ENCODE data around the gene RANBP9.

RANBP9 gene

DNA sequence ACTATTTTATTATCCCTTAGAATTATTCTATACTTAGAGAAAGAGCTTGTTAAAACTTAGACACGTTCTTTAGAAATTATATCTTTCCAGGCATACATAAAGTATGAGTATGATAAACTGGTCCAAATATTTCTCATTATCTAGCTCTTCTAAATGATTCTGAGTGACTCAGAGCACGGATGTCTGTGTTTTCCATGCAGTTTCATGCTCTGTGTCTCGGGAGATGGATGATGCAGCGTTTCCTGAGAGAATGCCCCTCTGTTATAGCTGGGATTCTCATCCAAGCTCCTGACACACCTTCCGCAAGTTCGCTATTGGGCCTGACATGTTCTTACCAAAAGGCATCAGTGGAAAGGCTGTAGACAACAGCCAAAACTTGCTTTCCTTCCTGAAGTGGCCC is 117.9 kb downstream of the RANBP9 start:
- no peak for DNase-seq (ENCODE audit: low spot score)

DNA sequence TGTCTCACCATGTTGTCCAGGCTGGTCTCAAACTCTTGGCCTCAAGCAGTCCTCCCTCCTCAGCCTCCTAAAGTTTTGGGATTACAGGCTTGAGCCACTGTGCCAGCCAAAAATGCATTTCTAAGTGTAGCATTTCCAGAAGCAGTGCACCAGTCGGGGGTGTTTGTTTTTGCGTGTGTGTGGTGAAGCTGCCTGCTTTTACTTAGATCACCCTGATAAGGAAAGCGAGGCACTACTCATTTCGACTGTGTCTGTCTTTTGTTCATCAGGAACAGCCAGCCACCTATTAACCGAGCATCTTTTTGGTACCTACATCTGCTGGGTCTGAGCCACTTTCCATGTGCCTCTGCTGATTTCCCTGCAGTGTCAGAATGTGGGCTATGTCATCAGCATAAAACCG is 118.5 kb downstream of the RANBP9 start:
- DNase-seq (ENCODE audit: low spot score), result no peak

DNA sequence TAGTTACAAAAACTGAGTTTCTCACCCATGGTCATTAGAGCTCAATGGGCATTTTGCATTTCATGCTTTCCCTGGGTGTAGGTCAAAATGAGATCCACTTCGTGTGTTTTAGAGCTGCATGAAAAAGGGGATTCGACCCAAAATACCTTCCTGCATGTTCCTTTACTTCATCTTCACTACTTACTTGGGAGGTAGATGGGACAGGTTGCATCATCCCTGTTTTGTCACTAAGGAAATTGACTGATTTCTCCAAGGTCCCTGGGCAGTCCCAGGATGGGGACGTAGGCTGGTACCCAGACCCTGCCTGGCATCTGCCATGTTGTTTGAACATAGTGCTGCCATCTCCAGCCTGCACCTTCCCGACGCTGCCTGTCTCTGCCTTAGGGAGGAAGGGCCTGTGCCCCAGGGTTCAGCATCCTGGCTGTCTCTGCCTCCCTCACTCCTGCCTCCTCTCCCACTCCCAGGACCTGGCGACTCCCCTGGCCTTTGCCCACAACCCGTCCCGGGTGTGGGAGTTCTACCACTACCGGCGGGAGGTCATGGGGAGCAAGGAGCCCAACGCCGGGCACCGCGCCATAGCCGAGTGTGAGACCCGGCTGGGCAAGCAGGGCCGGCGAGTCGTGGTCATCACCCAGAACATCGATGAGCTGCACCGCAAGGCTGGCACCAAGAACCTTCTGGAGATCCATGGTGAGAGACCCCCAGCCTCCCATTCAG is 120.3 kb downstream of the RANBP9 start:
- no peak for DNase-seq (ENCODE audit: low spot score)

- no peak for DNase-seq (ENCODE audit: low spot score)
Measured at GRCh38 chr6:13590574-13591153, 121.0 kb downstream of the RANBP9 start.

- DNase-seq (ENCODE audit: low spot score), result no peak
Measured at GRCh38 chr6:13589801-13590200, 121.8 kb downstream of the RANBP9 start.

DNA sequence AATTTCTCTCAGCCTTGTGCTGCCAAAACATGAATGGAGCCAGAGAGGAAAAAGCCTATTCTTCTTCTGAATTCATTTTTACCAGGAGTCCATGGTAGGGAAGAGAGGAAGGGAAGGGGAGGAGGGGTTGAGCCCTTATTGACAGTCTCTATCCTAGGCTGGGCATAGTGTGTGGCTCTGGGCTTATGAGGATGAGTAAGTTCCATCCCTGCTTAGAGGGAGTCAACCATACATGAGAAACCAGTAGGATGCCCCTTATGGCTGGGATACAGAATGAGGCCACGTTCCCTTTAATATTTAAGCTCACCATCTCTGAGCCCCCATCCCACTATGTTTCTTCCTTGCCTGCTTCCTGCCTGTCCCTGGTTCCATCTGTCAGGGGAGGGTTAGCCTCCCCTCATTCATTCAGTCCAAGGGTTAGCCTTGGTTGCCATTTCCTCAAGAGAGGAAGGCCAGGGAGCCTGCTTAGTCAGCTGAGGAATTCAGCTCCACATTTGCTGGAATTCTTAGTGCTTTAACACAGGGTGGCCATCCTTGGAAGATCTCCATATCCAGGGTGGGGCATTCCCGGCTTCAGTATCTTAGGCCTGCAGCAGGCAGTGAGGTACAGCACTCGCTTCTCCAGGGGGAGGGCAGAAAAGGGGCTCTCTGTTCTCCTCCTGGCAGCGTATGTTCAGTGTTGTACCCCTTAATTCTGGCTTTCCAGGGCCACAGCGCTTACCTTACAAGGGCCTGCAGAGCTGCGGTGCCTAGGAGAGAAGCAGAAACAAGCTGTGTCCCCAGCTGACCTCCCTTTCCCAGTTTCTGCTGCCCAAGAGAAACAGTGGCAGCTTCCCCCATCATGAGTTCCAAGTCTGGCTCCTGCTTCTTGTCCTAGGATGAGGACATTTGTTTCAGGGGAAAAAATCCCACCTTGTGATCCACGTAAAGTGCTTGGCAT is 124.8 kb downstream of the RANBP9 start:
- DNase-seq (ENCODE audit: low spot score), result no peak

DNA sequence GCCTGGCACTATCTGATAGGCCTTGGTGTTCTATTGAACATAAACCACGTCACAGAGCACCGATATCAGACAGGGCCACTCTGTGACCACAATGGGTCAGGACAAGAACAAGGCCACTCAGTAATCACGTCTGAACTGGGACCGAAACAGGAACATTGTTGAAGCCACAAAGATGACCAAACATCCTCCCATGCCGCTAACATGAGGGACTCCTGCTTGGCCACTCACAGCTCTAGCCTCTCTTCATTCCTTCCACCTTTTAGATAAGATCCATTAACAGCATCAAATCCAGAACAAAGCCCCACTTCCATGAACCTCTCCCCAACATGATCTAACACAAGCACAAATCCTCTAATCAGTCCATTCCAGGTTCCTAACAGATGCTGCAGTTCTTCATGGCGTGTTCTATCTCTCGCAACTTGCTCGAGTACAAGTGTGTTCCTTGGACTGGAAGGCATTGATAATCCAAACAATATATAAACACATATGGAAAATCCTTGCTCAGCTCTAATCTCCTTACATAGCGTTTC is 129.9 kb downstream of the RANBP9 start:
- no peak for DNase-seq (ENCODE audit: low spot score)

GRCh38 chr6:13579911-13580310 is 131.7 kb downstream of the RANBP9 start:
- no peak for DNase-seq (ENCODE audit: low spot score)

GRCh38 chr6:13577926-13578325 is 133.7 kb downstream of the RANBP9 start:
- DNase-seq (ENCODE audit: low spot score), result no peak

GRCh38 chr6:13576017-13576416 is 135.6 kb downstream of the RANBP9 start:
- no peak for DNase-seq (ENCODE audit: low spot score)

GRCh38 chr6:13575377-13575775 is 136.3 kb downstream of the RANBP9 start:
- DNase-seq (ENCODE audit: low spot score), result no peak

GRCh38 chr6:13574571-13575376 is 136.9 kb downstream of the RANBP9 start, which contains the start of gene SIRT5:
SIRT5 (plus strand) TSS chr6:13574601; CDS start chr6:13584111, 9,510 bp downstream.
- DNase-seq (ENCODE audit: low spot score), result peak; percentile 70

GRCh38 chr6:13574149-13574570 is 137.5 kb downstream of the RANBP9 start:
- peak; percentile 86 for DNase-seq (ENCODE audit: low spot score)

DNA sequence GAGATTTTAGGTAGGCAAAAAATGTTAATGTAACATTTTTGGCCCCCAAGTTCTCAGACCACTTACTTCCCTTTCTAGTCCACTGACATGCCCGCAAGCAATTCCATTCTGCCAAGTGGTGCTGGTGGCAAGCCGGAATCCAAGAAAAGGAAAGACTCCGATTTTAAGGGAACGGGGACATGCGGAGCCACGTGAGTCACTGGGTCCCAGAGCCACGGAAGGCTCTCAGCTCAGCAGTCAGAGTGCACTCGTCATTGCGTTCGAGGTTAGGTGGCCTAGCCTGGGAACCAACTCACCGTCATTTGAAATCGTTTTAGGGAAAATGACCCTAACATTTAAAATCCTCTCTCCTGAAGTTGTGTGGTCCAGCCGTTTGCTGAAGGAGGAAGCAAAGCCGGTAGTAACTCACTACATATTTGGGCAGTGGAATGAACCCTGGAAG is 137.9 kb downstream of the RANBP9 start:
- DNase-seq (ENCODE audit: low spot score), result peak; percentile 7

DNA sequence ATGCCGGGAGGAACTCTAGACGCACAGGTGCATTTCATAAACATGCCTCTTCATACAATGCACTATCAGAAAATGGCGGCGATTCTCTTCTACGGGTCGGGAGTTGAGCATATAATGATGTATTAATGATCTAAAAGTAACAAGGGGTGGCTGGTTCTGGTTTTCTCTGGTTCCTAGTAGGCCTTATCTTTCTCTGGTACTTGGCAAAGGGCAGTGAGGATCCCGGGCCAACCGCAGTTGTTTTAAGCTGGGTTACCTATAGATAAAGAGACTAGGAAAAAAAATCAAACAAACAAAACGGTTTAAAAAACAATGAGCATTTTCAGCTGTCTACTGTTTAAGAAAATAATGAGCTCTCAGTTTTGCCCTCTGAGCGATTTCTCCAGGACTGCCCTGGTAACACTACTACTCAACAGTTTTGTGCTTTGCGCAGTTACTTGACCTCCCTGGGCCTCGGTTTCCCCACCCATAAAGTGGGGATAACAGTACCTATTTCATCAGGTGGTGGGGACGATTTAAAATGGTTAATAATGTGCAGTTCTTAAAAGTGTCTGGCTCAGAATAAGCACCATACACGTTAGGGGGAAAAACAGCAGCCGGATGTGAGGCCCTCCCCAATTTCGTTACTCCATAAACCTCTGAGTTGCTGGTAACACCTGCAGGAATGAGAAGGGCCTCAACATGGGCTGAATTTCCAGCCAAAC is 138.5 kb downstream of the RANBP9 start:
- no peak for DNase-seq (ENCODE audit: low spot score)

GRCh38 chr6:13572240-13572639 is 139.4 kb downstream of the RANBP9 start:
- no peak for DNase-seq (ENCODE audit: low spot score)
